ENCODE data around the gene PCNX1. TPM values are rescaled to one million over a fixed set of nuclear protein-coding genes. Genes with fewer than 3 reads are reported as not detected.

PCNX1 gene
- total RNA-seq, 4 donors from 2014 or later, result 34.4 to 64.5 (median 42.0) TPM

- Histone ChIP-seq H3K4me1 (no peaks in the 10 kb centered on the region), H3K4me3 (no peak overlapping the region), H3K27ac (no peak overlapping the region), H3K36me3 (no peaks in the 10 kb centered on the region), H3K9me3 (no peaks in the 10 kb centered on the region), H3K27me3 (no peaks in the 10 kb centered on the region)
- no peak for TF ChIP-seq POLR2A (IDR thresholded peaks at IDR 0.05)
- TF ChIP-seq CTCF (IDR thresholded peaks at IDR 0.05 in 4 of 5, conservative IDR thresholded peaks at IDR 0.05 in 1 of 5), result no peak
- intact Hi-C loops (cut with DNase I; ENCODE audit: low total_unique reads), result no loop called here
- ATAC-seq, result no peak
- in situ Hi-C loops (cut with MboI; ENCODE audit: low sequenced_read_pairs in 4 of 4), result loop anchor here (5.0 to 10.0 kb wide), 2 partner anchors 618 to 621 kb away; no protein-coding TSS in a partner anchor
- DNase-seq, result no peak
These were observed 229.3 kb downstream of the PCNX1 start for GRCh38 chr14:71136386-71137060.

GRCh38 chr14:71137536-71138447, 230.5 kb downstream of the PCNX1 start:
- no peak overlapping the region for H3K4me3 ChIP-seq
- no peak for DNase-seq
- no peaks in the 10 kb centered on the region for H3K9me3 ChIP-seq
- in situ Hi-C loops (cut with MboI; ENCODE audit: low sequenced_read_pairs in 4 of 4), result loop anchor here (5.0 to 10.0 kb wide), 2 partner anchors 617 to 620 kb away; no protein-coding TSS in a partner anchor
- intact Hi-C loops (cut with DNase I; ENCODE audit: low total_unique reads), result no loop called here
- H3K36me3 ChIP-seq, result no peaks in the 10 kb centered on the region
- H3K27ac ChIP-seq, result no peak overlapping the region
- H3K27me3 ChIP-seq, result no peaks in the 10 kb centered on the region
- TF ChIP-seq CTCF (IDR thresholded peaks at IDR 0.05 in 4 of 5, conservative IDR thresholded peaks at IDR 0.05 in 1 of 5) (no peak), POLR2A (IDR thresholded peaks at IDR 0.05) (no peak)
- no peaks in the 10 kb centered on the region for H3K4me1 ChIP-seq
- no peak for ATAC-seq

GRCh38 chr14:71138448-71139293, 231.4 kb downstream of the PCNX1 start:
- DNase-seq, result peak in 1 of 2 donors; percentile 15
- Histone ChIP-seq H3K36me3 (no peaks in the 10 kb centered on the region), H3K27ac (no peak overlapping the region), H3K9me3 (no peaks in the 10 kb centered on the region), H3K4me3 (no peak overlapping the region), H3K27me3 (no peaks in the 10 kb centered on the region), H3K4me1 (no peaks in the 10 kb centered on the region)
- ATAC-seq, result no peak
- in situ Hi-C loops (cut with MboI; ENCODE audit: low sequenced_read_pairs in 4 of 4), result loop anchor here (5.0 to 10.0 kb wide), 2 partner anchors 616 to 619 kb away; no protein-coding TSS in a partner anchor
- TF ChIP-seq POLR2A (IDR thresholded peaks at IDR 0.05), result no peak
- TF ChIP-seq CTCF (IDR thresholded peaks at IDR 0.05 in 4 of 5, conservative IDR thresholded peaks at IDR 0.05 in 1 of 5), result peak; percentile 58 to 83 (median 77)
- intact Hi-C loops (cut with DNase I; ENCODE audit: low total_unique reads), result loop anchor here (1.0 kb wide), 1 partner anchor 615 kb away; no protein-coding TSS in a partner anchor

- no peak overlapping the region for H3K27ac ChIP-seq
- no peaks in the 10 kb centered on the region for H3K4me1 ChIP-seq
- H3K27me3 ChIP-seq, result no peaks in the 10 kb centered on the region
- H3K36me3 ChIP-seq, result no peaks in the 10 kb centered on the region
- in situ Hi-C loops (cut with MboI; ENCODE audit: low sequenced_read_pairs in 4 of 4) (loop anchor here (5.0 to 10.0 kb wide), 2 partner anchors 615 to 618 kb away; no protein-coding TSS in a partner anchor), intact Hi-C loops (cut with DNase I; ENCODE audit: low total_unique reads) (loop anchor here (1.0 kb wide), 1 partner anchor 614 kb away; no protein-coding TSS in a partner anchor)
- no peak overlapping the region for H3K4me3 ChIP-seq
- no peak for ATAC-seq
- no peak for DNase-seq
- no peak for TF ChIP-seq POLR2A (IDR thresholded peaks at IDR 0.05)
- TF ChIP-seq CTCF (IDR thresholded peaks at IDR 0.05 in 4 of 5, conservative IDR thresholded peaks at IDR 0.05 in 1 of 5), result peak in 2 of 5 experiments; percentile 1 to 39
- no peaks in the 10 kb centered on the region for H3K9me3 ChIP-seq
These were observed 232.2 kb downstream of the PCNX1 start for GRCh38 chr14:71139294-71139946.

Data from gastrocnemius medialis (tissue), 4 donors.